HL-60 (cell line): ENCODE measurements around the gene PPP1R13L.

ENCODE experiments used
- DNase-seq, 2 experiments: peaks; one replicate each; pipeline ENCODE4 v3.0.0-alpha.2; 2010 to 2020; ENCODE audit warnings: low read depth in 1 of 2, low spot score in 1 of 2
- H3K27ac ChIP-seq: fragments of 250-450 bp; sonication (Bioruptor Pico); replicated peaks from 2 replicates; pipeline ENCODE4 v1.5.1; 2020; ENCODE audit warnings: mild to moderate bottlenecking, moderate library complexity
- H3K27me3 ChIP-seq: fragments of 250-450 bp; sonication (Bioruptor Pico); 2 replicates; pipeline ENCODE4 v1.5.1; 2021; ENCODE audit warnings: mild to moderate bottlenecking, moderate library complexity; ENCODE audit not compliant: insufficient read depth, poor library complexity, severe bottlenecking
- H3K4me3 ChIP-seq: replicated peaks from 2 replicates; pipeline ENCODE4 v1.5.1; 2011; ENCODE audit warnings: mild to moderate bottlenecking, control low read depth, low read length; ENCODE audit not compliant: insufficient read depth
- CTCF ChIP-seq: IDR thresholded peaks from one replicate; pipeline ENCODE4 v1.5.1; 2011; ENCODE audit warnings: low read length, control low read depth, inconsistent platforms; ENCODE audit not compliant: insufficient read depth
- GABPA ChIP-seq: IDR thresholded peaks from 2 replicates; pipeline ENCODE4 v1.6.1; 2012; ENCODE audit warnings: low read depth
- POLR2AphosphoS5 ChIP-seq: IDR thresholded peaks from 2 replicates; pipeline ENCODE4 v1.6.1; 2012; ENCODE audit warnings: low read depth
- REST ChIP-seq: IDR thresholded peaks from 2 replicates; pipeline ENCODE4 v1.6.1; 2012; ENCODE audit warnings: low read depth; ENCODE audit not compliant: insufficient replicate concordance
- SPI1 ChIP-seq: IDR thresholded peaks from 2 replicates; pipeline ENCODE4 v1.6.1; 2012; ENCODE audit warnings: low read depth, mild to moderate bottlenecking, borderline replicate concordance

Gene PPP1R13L

GRCh38 chr19:45442408-45442777 lies 37.5 kb upstream of the PPP1R13L start:
- H3K27me3 ChIP-seq, result no peaks in the 10 kb centered on the region
- H3K4me3 ChIP-seq, result no peak overlapping the region
- TF ChIP-seq POLR2AphosphoS5 (no peak), SPI1 (no peak), CTCF (no peak), GABPA (no peak), REST (no peak)
- H3K27ac ChIP-seq, result no peak overlapping the region
- DNase-seq, result no peak

GRCh38 chr19:45440873-45441654 lies 36.2 kb upstream of the PPP1R13L start:
- DNase-seq, result no peak
- Histone ChIP-seq H3K27me3 (no peaks in the 10 kb centered on the region), H3K4me3 (no peak overlapping the region), H3K27ac (no peak overlapping the region)
- TF ChIP-seq SPI1 (no peak), POLR2AphosphoS5 (no peak), CTCF (no peak)

GRCh38 chr19:45440259-45440638 lies 35.4 kb upstream of the PPP1R13L start:
- Histone ChIP-seq H3K27ac (no peak overlapping the region), H3K27me3 (no peaks in the 10 kb centered on the region), H3K4me3 (peak overlapping the region; percentile 38)
- no peak for TF ChIP-seq SPI1
- TF ChIP-seq POLR2AphosphoS5, result no peak
- no peak for TF ChIP-seq GABPA
- no peak for TF ChIP-seq CTCF
- TF ChIP-seq REST, result no peak
- DNase-seq, result no peak
